HepG2 (cell line): ENCODE data around the gene JPH3. TPM values are rescaled to one million over a fixed set of nuclear protein-coding genes. Genes with fewer than 3 reads are reported as not detected.

Experiments
- LCORL ChIP-seq, 2 experiments: fragments of 450-650 bp in 1 of 2; sonication (generic) in 1 of 2; formaldehyde crosslinking in 1 of 2; IDR thresholded peaks; 2 replicates each; pipeline versions ENCODE4 v1.5.0 to v1.6.1; 2017 to 2020; ENCODE audit warnings: antibody characterized with exemption in 1 of 2, missing genetic modification reagents in 1 of 2
- RBM22 ChIP-seq: fragments of 200-400 bp; formaldehyde crosslinking; optimal IDR thresholded peaks from 2 replicates; pipeline ENCODE3; 2017; ENCODE audit warnings: mild to moderate bottlenecking, low read length, moderate library complexity
- SNAPC2 ChIP-seq: sonication (generic); formaldehyde crosslinking; IDR thresholded peaks from 2 replicates; pipeline ENCODE4 v1.8.1; 2022; ENCODE audit warnings: mild to moderate bottlenecking, missing genetic modification reagents
- TEAD3 ChIP-seq: optimal IDR thresholded peaks from 2 replicates; pipeline ENCODE3; 2016; ENCODE audit warnings: borderline replicate concordance
- WIZ ChIP-seq: sonication (generic); formaldehyde crosslinking; IDR thresholded peaks from 2 replicates; pipeline ENCODE4 v1.5.1; 2020; ENCODE audit warnings: mild to moderate bottlenecking, missing genetic modification reagents
- ZNF224 ChIP-seq: sonication (generic); formaldehyde crosslinking; IDR thresholded peaks from 2 replicates; pipeline ENCODE4 v1.5.0; 2020; ENCODE audit warnings: mild to moderate bottlenecking, missing genetic modification reagents
- ZNF883 ChIP-seq: sonication (generic); formaldehyde crosslinking; IDR thresholded peaks from 2 replicates; pipeline ENCODE4 v1.5.1; 2020; ENCODE audit warnings: mild to moderate bottlenecking, missing genetic modification reagents; ENCODE audit errors: not compliant biosample characterization
- ZSCAN29 ChIP-seq: sonication (generic); formaldehyde crosslinking; conservative IDR thresholded peaks from 2 replicates; pipeline ENCODE4 v1.4.0; 2020; ENCODE audit warnings: mild to moderate bottlenecking, missing genetic modification reagents
- polyA plus RNA-seq, 8 experiments: library from polyadenylated mRNA; depleted of rRNA in 3 of 8; stranded (reverse) in 7 of 8; unstranded in 1 of 8; fragments of >200 nt; fragmentation: Illumina TruSeq in 4 of 8; extraction: Trizol in 4 of 8; gene quantifications; 2 replicates each; pipeline versions ENCODE4 v1.2.1 to v1.2.3, GENCODE V29; 2011 to 2016; ENCODE audit warnings: low read depth in 4 of 8, missing spikeins in 1 of 8, mixed read lengths in 1 of 8; ENCODE audit not compliant: insufficient read depth in 1 of 8
- total RNA-seq, 5 experiments: library from RNA; depleted of rRNA; stranded (reverse); fragments of >200 nt; fragmentation: Illumina TruSeq; extraction: Trizol; gene quantifications; 2 replicates each; pipeline ENCODE4 v1.2.3, GENCODE V29; 2016; ENCODE audit warnings: low read depth in 1 of 5
- TF ChIP-seq, protein P1 (sequence below): sonication (generic); formaldehyde crosslinking; IDR thresholded peaks from one replicate; pipeline ENCODE4 v1.5.1; 2020; ENCODE audit warnings: mild to moderate bottlenecking, missing genetic modification reagents; ENCODE audit errors: not compliant biosample characterization
- TF ChIP-seq, protein P2 (sequence below): sonication (generic); formaldehyde crosslinking; IDR thresholded peaks from 2 replicates; pipeline ENCODE4 v1.4.0; 2020; ENCODE audit warnings: missing genetic modification reagents, borderline replicate concordance
- TF ChIP-seq, protein P3 (sequence below): sonication (generic); formaldehyde crosslinking; IDR thresholded peaks from 2 replicates; pipeline ENCODE4 v1.5.0; 2020; ENCODE audit warnings: mild to moderate bottlenecking, missing genetic modification reagents

Gene JPH3
- total and polyA plus RNA-seq, 2 of the 13 experiments (the other 11 are each of a cell fraction or from before 2014, with no cell fraction given): not detected

DNA sequence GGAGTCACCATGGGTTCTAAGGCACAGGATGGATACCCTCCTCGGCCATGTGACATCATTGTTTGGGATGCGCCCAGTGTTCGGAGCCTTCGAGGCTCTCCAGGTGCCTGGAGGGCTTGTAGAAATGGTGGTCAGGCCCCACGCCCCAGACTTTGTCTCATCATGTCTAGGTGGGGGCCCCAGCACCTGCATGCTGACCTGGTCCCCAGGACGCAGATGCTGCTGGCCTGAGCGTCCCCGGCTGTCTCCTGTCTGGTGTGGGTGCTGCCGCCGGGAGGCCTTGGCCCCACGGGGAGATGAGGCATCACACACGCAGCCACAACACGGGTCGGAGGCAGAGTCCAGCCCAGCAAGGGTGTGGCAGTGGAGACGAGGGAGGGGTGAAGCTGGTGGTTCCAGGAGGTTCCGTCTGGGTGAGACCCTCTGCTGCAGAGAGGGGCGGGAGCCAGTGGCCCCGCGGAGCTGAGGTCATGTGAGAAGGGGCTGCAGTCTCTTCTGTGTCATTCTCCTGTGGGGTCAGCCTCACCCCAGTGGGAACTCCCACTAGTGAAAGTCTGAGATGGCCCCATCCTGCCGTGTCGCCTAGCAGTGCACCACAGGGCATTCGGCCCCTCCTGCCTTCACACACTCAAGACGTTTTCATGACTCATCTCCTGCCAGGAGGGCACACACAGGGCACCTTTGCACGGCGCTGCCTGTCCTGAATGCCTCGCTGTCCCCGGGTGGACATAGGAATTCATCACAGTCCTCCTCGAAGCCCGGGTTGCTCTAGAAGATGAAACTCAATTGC lies 46.6 kb downstream of the JPH3 start (continued):
- TF ChIP-seq, protein P1, sequence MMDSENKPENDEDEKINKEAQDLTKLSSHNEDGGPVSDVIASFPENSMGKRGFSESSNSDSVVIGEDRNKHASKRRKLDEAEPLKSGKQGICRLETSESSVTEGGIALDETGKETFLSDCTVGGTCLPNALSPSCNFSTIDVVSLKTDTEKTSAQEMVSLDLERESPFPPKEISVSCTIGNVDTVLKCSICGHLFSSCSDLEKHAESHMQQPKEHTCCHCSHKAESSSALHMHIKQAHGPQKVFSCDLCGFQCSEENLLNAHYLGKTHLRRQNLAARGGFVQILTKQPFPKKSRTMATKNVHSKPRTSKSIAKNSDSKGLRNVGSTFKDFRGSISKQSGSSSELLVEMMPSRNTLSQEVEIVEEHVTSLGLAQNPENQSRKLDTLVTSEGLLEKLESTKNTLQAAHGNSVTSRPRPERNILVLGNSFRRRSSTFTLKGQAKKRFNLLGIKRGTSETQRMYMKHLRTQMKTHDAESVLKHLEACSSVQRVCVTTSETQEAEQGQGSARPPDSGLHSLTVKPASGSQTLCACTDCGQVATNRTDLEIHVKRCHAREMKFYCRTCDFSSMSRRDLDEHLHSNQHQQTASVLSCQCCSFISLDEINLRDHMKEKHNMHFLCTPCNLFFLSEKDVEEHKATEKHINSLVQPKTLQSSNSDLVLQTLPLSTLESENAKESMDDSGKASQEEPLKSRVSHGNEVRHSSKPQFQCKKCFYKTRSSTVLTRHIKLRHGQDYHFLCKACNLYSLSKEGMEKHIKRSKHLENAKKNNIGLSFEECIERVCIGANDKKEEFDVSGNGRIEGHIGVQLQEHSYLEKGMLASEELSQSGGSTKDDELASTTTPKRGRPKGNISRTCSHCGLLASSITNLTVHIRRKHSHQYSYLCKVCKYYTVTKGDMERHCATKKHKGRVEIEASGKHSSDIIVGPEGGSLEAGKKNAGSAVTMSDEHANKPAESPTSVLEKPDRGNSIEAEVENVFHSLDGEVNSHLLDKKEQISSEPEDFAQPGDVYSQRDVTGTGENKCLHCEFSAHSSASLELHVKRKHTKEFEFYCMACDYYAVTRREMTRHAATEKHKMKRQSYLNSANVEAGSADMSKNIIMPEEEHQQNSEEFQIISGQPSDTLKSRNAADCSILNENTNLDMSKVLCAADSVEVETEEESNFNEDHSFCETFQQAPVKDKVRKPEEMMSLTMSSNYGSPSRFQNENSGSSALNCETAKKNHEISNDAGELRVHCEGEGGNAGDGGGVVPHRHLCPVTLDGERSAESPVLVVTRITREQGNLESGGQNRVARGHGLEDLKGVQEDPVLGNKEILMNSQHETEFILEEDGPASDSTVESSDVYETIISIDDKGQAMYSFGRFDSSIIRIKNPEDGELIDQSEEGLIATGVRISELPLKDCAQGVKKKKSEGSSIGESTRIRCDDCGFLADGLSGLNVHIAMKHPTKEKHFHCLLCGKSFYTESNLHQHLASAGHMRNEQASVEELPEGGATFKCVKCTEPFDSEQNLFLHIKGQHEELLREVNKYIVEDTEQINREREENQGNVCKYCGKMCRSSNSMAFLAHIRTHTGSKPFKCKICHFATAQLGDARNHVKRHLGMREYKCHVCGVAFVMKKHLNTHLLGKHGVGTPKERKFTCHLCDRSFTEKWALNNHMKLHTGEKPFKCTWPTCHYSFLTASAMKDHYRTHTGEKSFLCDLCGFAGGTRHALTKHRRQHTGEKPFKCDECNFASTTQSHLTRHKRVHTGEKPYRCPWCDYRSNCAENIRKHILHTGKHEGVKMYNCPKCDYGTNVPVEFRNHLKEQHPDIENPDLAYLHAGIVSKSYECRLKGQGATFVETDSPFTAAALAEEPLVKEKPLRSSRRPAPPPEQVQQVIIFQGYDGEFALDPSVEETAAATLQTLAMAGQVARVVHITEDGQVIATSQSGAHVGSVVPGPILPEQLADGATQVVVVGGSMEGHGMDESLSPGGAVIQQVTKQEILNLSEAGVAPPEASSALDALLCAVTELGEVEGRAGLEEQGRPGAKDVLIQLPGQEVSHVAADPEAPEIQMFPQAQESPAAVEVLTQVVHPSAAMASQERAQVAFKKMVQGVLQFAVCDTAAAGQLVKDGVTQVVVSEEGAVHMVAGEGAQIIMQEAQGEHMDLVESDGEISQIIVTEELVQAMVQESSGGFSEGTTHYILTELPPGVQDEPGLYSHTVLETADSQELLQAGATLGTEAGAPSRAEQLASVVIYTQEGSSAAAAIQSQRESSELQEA (CRISPR knock-in tag): no peak
- TF ChIP-seq RBM22 (no peak), ZSCAN29 (no peak), ZNF224 (CRISPR knock-in tag) (no peak), ZNF883 (CRISPR knock-in tag) (no peak), WIZ (CRISPR knock-in tag) (no peak), LCORL (IDR thresholded peaks at IDR 0.05) (no peak), LCORL (CRISPR knock-in tag; IDR thresholded peaks at IDR 0.05) (no peak), TEAD3 (CRISPR knock-in tag) (no peak), SNAPC2 (CRISPR knock-in tag) (no peak)
- TF ChIP-seq, protein P2, sequence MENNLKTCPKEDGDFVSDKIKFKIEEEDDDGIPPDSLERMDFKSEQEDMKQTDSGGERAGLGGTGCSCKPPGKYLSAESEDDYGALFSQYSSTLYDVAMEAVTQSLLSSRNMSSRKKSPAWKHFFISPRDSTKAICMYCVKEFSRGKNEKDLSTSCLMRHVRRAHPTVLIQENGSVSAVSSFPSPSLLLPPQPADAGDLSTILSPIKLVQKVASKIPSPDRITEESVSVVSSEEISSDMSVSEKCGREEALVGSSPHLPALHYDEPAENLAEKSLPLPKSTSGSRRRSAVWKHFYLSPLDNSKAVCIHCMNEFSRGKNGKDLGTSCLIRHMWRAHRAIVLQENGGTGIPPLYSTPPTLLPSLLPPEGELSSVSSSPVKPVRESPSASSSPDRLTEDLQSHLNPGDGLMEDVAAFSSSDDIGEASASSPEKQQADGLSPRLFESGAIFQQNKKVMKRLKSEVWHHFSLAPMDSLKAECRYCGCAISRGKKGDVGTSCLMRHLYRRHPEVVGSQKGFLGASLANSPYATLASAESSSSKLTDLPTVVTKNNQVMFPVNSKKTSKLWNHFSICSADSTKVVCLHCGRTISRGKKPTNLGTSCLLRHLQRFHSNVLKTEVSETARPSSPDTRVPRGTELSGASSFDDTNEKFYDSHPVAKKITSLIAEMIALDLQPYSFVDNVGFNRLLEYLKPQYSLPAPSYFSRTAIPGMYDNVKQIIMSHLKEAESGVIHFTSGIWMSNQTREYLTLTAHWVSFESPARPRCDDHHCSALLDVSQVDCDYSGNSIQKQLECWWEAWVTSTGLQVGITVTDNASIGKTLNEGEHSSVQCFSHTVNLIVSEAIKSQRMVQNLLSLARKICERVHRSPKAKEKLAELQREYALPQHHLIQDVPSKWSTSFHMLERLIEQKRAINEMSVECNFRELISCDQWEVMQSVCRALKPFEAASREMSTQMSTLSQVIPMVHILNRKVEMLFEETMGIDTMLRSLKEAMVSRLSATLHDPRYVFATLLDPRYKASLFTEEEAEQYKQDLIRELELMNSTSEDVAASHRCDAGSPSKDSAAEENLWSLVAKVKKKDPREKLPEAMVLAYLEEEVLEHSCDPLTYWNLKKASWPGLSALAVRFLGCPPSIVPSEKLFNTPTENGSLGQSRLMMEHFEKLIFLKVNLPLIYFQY (CRISPR knock-in tag): no peak
- TF ChIP-seq, protein P3, sequence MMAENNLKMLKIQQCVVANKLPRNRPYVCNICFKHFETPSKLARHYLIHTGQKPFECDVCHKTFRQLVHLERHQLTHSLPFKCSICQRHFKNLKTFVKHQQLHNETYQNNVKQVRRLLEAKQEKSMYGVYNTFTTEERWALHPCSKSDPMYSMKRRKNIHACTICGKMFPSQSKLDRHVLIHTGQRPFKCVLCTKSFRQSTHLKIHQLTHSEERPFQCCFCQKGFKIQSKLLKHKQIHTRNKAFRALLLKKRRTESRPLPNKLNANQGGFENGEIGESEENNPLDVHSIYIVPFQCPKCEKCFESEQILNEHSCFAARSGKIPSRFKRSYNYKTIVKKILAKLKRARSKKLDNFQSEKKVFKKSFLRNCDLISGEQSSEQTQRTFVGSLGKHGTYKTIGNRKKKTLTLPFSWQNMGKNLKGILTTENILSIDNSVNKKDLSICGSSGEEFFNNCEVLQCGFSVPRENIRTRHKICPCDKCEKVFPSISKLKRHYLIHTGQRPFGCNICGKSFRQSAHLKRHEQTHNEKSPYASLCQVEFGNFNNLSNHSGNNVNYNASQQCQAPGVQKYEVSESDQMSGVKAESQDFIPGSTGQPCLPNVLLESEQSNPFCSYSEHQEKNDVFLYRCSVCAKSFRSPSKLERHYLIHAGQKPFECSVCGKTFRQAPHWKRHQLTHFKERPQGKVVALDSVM (CRISPR knock-in tag): no peak
